HEK293 (cell line): Measurements from ENCODE around the gene RSRP1.

ENCODE experiments used
- HOXA7 ChIP-seq: sonication (generic); formaldehyde crosslinking; IDR thresholded peaks from 2 replicates; pipeline ENCODE4 v1.8.1; 2022; ENCODE audit warnings: missing genetic modification reagents, borderline replicate concordance
- KLF7 ChIP-seq: fragments of 450-650 bp; formaldehyde crosslinking; IDR thresholded peaks from 2 replicates; pipeline ENCODE4 v1.5.1; 2016; ENCODE audit warnings: missing biosample characterization, missing genetic modification characterization, borderline replicate concordance
- MEIS1 ChIP-seq: sonication (generic); formaldehyde crosslinking; IDR thresholded peaks from 2 replicates; pipeline ENCODE4 v1.8.1; 2022; ENCODE audit warnings: missing genetic modification reagents, mild to moderate bottlenecking, borderline replicate concordance
- MZF1 ChIP-seq: fragments of 450-650 bp; formaldehyde crosslinking; IDR thresholded peaks from 2 replicates; pipeline ENCODE4 v1.5.1; 2017; ENCODE audit warnings: missing biosample characterization, missing genetic modification characterization, borderline replicate concordance
- ZBTB48 ChIP-seq: fragments of 450-650 bp; formaldehyde crosslinking; IDR thresholded peaks from 2 replicates; pipeline ENCODE4 v1.5.1; 2016; ENCODE audit warnings: missing biosample characterization, missing genetic modification characterization
- ZBTB7A ChIP-seq: fragments of 450-650 bp; formaldehyde crosslinking; IDR thresholded peaks from 2 replicates; pipeline ENCODE4 v1.5.1; 2016; ENCODE audit warnings: low read depth, missing biosample characterization, missing genetic modification characterization
- ZNF211 ChIP-seq: fragments of 450-650 bp; formaldehyde crosslinking; IDR thresholded peaks from 2 replicates; pipeline ENCODE4 v1.5.1; 2016; ENCODE audit warnings: low read depth, missing biosample characterization, missing genetic modification characterization
- ZNF292 ChIP-seq: fragments of 450-650 bp; formaldehyde crosslinking; IDR thresholded peaks from 2 replicates; pipeline ENCODE4 v1.5.1; 2016; ENCODE audit warnings: low read depth, missing biosample characterization, missing genetic modification characterization, borderline replicate concordance
- ZNF629 ChIP-seq: fragments of 450-650 bp; formaldehyde crosslinking; IDR thresholded peaks from 2 replicates; pipeline ENCODE4 v1.5.1; 2017; ENCODE audit warnings: missing biosample characterization, missing genetic modification characterization
- ZSCAN30 ChIP-seq: fragments of 450-650 bp; IDR thresholded peaks from 2 replicates; pipeline ENCODE4 v1.5.1; 2018; ENCODE audit warnings: missing biosample characterization, mild to moderate bottlenecking, missing genetic modification characterization, moderate library complexity
- TF ChIP-seq, protein P1 (sequence below): fragments of 450-650 bp; formaldehyde crosslinking; IDR thresholded peaks from 2 replicates; pipeline ENCODE4 v1.5.1; 2016; ENCODE audit warnings: missing biosample characterization, missing genetic modification characterization
- TF ChIP-seq, protein P2 (sequence below): fragments of 450-650 bp; formaldehyde crosslinking; IDR thresholded peaks from 2 replicates; pipeline ENCODE4 v1.5.1; 2016; ENCODE audit warnings: missing biosample characterization, missing genetic modification characterization
- TF ChIP-seq, protein P3 (sequence below): fragments of 450-650 bp; formaldehyde crosslinking; IDR thresholded peaks from 2 replicates; pipeline ENCODE4 v1.5.1; 2016; ENCODE audit warnings: missing biosample characterization, missing genetic modification characterization
- TF ChIP-seq, protein P4 (sequence below): fragments of 450-650 bp; formaldehyde crosslinking; IDR thresholded peaks from 2 replicates; pipeline ENCODE4 v1.5.1; 2016; ENCODE audit warnings: missing biosample characterization, missing genetic modification characterization

DNA sequence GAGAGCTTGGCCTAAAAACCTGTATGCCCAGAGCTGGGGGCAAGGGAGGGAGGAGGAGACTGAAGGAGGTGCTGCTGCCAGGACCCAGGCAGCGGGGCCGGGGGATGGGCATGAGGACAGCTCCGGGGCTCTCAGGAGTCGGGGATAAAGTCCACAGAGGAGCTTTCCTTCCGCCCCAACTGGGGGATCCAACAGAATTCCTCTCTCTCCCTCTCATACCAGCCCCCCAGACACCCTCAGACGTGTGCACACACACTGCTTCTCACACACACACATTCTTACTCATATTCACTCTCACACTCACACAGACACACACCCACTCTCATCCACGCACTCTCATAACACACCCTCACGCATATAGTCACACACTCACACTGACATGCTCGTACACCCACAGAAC is 54.0 kb downstream of the RSRP1 start:
- TF ChIP-seq, protein P1, sequence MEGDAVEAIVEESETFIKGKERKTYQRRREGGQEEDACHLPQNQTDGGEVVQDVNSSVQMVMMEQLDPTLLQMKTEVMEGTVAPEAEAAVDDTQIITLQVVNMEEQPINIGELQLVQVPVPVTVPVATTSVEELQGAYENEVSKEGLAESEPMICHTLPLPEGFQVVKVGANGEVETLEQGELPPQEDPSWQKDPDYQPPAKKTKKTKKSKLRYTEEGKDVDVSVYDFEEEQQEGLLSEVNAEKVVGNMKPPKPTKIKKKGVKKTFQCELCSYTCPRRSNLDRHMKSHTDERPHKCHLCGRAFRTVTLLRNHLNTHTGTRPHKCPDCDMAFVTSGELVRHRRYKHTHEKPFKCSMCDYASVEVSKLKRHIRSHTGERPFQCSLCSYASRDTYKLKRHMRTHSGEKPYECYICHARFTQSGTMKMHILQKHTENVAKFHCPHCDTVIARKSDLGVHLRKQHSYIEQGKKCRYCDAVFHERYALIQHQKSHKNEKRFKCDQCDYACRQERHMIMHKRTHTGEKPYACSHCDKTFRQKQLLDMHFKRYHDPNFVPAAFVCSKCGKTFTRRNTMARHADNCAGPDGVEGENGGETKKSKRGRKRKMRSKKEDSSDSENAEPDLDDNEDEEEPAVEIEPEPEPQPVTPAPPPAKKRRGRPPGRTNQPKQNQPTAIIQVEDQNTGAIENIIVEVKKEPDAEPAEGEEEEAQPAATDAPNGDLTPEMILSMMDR (tag by site-specific recombination): no peak
- no peak for TF ChIP-seq ZNF292 (tag by site-specific recombination)
- TF ChIP-seq ZBTB48: no peak
- no peak for TF ChIP-seq ZNF629 (tag by site-specific recombination)
- no peak for TF ChIP-seq KLF7 (tag by site-specific recombination)
- TF ChIP-seq, protein P2, sequence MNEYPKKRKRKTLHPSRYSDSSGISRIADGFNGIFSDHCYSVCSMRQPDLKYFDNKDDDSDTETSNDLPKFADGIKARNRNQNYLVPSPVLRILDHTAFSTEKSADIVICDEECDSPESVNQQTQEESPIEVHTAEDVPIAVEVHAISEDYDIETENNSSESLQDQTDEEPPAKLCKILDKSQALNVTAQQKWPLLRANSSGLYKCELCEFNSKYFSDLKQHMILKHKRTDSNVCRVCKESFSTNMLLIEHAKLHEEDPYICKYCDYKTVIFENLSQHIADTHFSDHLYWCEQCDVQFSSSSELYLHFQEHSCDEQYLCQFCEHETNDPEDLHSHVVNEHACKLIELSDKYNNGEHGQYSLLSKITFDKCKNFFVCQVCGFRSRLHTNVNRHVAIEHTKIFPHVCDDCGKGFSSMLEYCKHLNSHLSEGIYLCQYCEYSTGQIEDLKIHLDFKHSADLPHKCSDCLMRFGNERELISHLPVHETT (tag by site-specific recombination): no peak
- TF ChIP-seq, protein P3, sequence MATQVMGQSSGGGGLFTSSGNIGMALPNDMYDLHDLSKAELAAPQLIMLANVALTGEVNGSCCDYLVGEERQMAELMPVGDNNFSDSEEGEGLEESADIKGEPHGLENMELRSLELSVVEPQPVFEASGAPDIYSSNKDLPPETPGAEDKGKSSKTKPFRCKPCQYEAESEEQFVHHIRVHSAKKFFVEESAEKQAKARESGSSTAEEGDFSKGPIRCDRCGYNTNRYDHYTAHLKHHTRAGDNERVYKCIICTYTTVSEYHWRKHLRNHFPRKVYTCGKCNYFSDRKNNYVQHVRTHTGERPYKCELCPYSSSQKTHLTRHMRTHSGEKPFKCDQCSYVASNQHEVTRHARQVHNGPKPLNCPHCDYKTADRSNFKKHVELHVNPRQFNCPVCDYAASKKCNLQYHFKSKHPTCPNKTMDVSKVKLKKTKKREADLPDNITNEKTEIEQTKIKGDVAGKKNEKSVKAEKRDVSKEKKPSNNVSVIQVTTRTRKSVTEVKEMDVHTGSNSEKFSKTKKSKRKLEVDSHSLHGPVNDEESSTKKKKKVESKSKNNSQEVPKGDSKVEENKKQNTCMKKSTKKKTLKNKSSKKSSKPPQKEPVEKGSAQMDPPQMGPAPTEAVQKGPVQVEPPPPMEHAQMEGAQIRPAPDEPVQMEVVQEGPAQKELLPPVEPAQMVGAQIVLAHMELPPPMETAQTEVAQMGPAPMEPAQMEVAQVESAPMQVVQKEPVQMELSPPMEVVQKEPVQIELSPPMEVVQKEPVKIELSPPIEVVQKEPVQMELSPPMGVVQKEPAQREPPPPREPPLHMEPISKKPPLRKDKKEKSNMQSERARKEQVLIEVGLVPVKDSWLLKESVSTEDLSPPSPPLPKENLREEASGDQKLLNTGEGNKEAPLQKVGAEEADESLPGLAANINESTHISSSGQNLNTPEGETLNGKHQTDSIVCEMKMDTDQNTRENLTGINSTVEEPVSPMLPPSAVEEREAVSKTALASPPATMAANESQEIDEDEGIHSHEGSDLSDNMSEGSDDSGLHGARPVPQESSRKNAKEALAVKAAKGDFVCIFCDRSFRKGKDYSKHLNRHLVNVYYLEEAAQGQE (tag by site-specific recombination): no peak
- TF ChIP-seq ZBTB7A (tag by site-specific recombination): no peak
- TF ChIP-seq HOXA7 (CRISPR knock-in tag): no peak
- no peak for TF ChIP-seq MEIS1 (CRISPR knock-in tag)
- TF ChIP-seq, protein P4, sequence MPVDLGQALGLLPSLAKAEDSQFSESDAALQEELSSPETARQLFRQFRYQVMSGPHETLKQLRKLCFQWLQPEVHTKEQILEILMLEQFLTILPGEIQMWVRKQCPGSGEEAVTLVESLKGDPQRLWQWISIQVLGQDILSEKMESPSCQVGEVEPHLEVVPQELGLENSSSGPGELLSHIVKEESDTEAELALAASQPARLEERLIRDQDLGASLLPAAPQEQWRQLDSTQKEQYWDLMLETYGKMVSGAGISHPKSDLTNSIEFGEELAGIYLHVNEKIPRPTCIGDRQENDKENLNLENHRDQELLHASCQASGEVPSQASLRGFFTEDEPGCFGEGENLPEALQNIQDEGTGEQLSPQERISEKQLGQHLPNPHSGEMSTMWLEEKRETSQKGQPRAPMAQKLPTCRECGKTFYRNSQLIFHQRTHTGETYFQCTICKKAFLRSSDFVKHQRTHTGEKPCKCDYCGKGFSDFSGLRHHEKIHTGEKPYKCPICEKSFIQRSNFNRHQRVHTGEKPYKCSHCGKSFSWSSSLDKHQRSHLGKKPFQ (tag by site-specific recombination): no peak
- TF ChIP-seq MZF1 (tag by site-specific recombination): no peak
- TF ChIP-seq ZNF211: no peak
- TF ChIP-seq ZSCAN30: no peak
